BJ (cell line): ENCODE measurements around the gene CDC73. TPM values are rescaled to one million over a fixed set of nuclear protein-coding genes. Genes with fewer than 3 reads are reported as not detected.
"Not testable (repeated sequence)": the region's sequence is repeated elsewhere in the genome, so short reads cannot be mapped to it uniquely, and the experiment has no call there.

Experiments
- CTCF ChIA-PET: fragments of 350-600 bp; formaldehyde crosslinking; extraction: SDS; loops from one replicate; lab custom pipeline; 2021; ENCODE audit warnings: antibody characterized with exemption, inconsistent platforms; lab: Yijun Ruan, JAX
- POLR2A ChIA-PET: fragments of 300-600 bp; sonication (Branson Sonifier 250); formaldehyde crosslinking; extraction: SDS; loops from one replicate; lab custom pipeline; 2021; ENCODE audit warnings: antibody characterized with exemption; lab: Charles Lee
- DNase-seq: peaks from one replicate; pipeline ENCODE4 v3.0.0-alpha.2; 2011; ENCODE audit warnings: low read depth
- H3K27me3 ChIP-seq: 2 replicates; pipeline ENCODE4 v1.6.0; 2011; ENCODE audit warnings: low read length; ENCODE audit not compliant: control insufficient read depth, insufficient read depth
- H3K36me3 ChIP-seq: 2 replicates; pipeline ENCODE4 v1.5.1; 2011; ENCODE audit warnings: low read length; ENCODE audit not compliant: control insufficient read depth, insufficient read depth
- H3K4me3 ChIP-seq: 2 replicates; pipeline ENCODE4 v1.5.1; 2011; ENCODE audit warnings: low read depth, mild to moderate bottlenecking, control low read depth, low read length
- polyA plus RNA-seq: library from polyadenylated mRNA; depleted of rRNA; stranded (reverse); fragments of >200 nt; gene quantifications from 2 replicates; pipeline ENCODE4 v1.2.3, GENCODE V29; 2011
- TF ChIP-seq, protein P1 (sequence below): IDR thresholded peaks from 2 replicates; pipeline ENCODE4 v1.5.1; 2011; ENCODE audit warnings: low read depth, mild to moderate bottlenecking, control low read depth, inconsistent platforms, low read length, moderate library complexity; ENCODE audit not compliant: insufficient read depth

Gene CDC73
- polyA plus RNA-seq, 1 experiment, result 16.1 TPM

- CTCF ChIA-PET, result no interaction called here
- Histone ChIP-seq H3K36me3 (no peaks in the 10 kb centered on the region), H3K27me3 (no peaks in the 10 kb centered on the region), H3K4me3 (no peak overlapping the region)
- TF ChIP-seq, protein P1, sequence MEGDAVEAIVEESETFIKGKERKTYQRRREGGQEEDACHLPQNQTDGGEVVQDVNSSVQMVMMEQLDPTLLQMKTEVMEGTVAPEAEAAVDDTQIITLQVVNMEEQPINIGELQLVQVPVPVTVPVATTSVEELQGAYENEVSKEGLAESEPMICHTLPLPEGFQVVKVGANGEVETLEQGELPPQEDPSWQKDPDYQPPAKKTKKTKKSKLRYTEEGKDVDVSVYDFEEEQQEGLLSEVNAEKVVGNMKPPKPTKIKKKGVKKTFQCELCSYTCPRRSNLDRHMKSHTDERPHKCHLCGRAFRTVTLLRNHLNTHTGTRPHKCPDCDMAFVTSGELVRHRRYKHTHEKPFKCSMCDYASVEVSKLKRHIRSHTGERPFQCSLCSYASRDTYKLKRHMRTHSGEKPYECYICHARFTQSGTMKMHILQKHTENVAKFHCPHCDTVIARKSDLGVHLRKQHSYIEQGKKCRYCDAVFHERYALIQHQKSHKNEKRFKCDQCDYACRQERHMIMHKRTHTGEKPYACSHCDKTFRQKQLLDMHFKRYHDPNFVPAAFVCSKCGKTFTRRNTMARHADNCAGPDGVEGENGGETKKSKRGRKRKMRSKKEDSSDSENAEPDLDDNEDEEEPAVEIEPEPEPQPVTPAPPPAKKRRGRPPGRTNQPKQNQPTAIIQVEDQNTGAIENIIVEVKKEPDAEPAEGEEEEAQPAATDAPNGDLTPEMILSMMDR, result no peak
- DNase-seq, result peak; percentile 45
- POLR2A ChIA-PET, result no interaction called here
These were observed 161.2 kb downstream of the CDC73 start for GRCh38 chr1:193283016-193283415.

- no peaks in the 10 kb centered on the region for H3K27me3 ChIP-seq
- TF ChIP-seq, protein P1, result no peak
- no peaks in the 10 kb centered on the region for H3K36me3 ChIP-seq
- DNase-seq, result no peak
- ChIA-PET POLR2A (no interaction called here), CTCF (no interaction called here)
- no peak overlapping the region for H3K4me3 ChIP-seq
These were observed 162.4 kb downstream of the CDC73 start for GRCh38 chr1:193284219-193284618.

GRCh38 chr1:193285641-193286040 is 163.8 kb downstream of the CDC73 start:
- no peak for DNase-seq
- ChIA-PET CTCF (interaction anchor here (1.0 kb wide), 1 partner anchor 15 kb away, joined by 3 read pairs; no protein-coding TSS in a partner anchor), POLR2A (no interaction called here)
- H3K36me3 ChIP-seq, result no peaks in the 10 kb centered on the region
- H3K27me3 ChIP-seq, result no peaks in the 10 kb centered on the region
- no peak overlapping the region for H3K4me3 ChIP-seq
- TF ChIP-seq, protein P1, result no peak

- CTCF ChIA-PET, POLR2A ChIA-PET, H3K4me3 ChIP-seq, DNase-seq, H3K27me3 ChIP-seq, H3K36me3 ChIP-seq: not testable (repeated sequence)
These were observed 166.8 kb downstream of the CDC73 start for GRCh38 chr1:193288548-193289080.

DNA sequence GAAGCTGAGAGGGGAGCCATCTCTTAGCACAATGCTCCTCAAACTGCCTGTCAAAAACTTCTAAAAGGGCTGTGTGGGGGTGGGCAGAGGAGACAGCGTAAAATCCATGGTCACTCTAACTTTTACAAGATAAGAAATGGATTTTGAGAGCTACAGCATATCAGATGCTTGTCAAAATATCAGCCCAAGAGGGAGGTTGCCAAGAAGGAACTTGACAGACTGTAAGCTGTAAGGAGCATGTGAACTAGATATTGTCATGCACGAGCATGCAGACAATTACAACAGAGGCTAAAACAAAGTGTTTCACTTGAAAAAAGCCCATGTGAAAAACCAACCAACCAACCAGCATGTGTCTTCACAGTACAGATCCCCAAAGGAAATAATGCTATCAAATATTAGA is 171.9 kb downstream of the CDC73 start:
- CTCF ChIA-PET, result no interaction called here
- Histone ChIP-seq H3K27me3 (no peaks in the 10 kb centered on the region), H3K36me3 (no peaks in the 10 kb centered on the region), H3K4me3 (no peak overlapping the region)
- POLR2A ChIA-PET, result no interaction called here
- TF ChIP-seq, protein P1, result no peak
- no peak for DNase-seq

GRCh38 chr1:193299038-193299437 is 177.2 kb downstream of the CDC73 start:
- CTCF ChIA-PET, result no interaction called here
- H3K36me3 ChIP-seq, result no peaks in the 10 kb centered on the region
- DNase-seq, result no peak
- no peaks in the 10 kb centered on the region for H3K27me3 ChIP-seq
- TF ChIP-seq, protein P1, result no peak
- no peak overlapping the region for H3K4me3 ChIP-seq
- POLR2A ChIA-PET, result no interaction called here
